Naive B cell (primary cell): ENCODE results near the gene HMX2. TPM values are rescaled to one million over a fixed set of nuclear protein-coding genes. Genes with fewer than 3 reads are reported as not detected.

Experiments used
- ATAC-seq, 2 donors: fragments of 150-1000 bp; cut with Tn5 transposase; 2 replicates each; pipeline ENCODE4 v1.10.0; 2021; ENCODE audit warnings: low read depth in 2 of 2, mild to moderate bottlenecking in 2 of 2, moderate library complexity in 2 of 2
- DNase-seq: peaks from one replicate; pipeline ENCODE4 v3.0.0; 2022
- H3K27ac Mint-ChIP-seq, 6 donors: one replicate each; pipeline ENCODE4 v1.8.0; 2020 to 2022; ENCODE audit warnings: mild to moderate bottlenecking in 6 of 6, mixed read lengths in 6 of 6, moderate library complexity in 5 of 6, inconsistent platforms in 2 of 6
- H3K27me3 Mint-ChIP-seq, 3 donors: one replicate each; pipeline ENCODE4 v1.8.0; 2021 to 2022; ENCODE audit warnings: mixed read lengths in 3 of 3, mild to moderate bottlenecking in 1 of 3
- H3K36me3 Mint-ChIP-seq, 2 donors: one replicate each; pipeline ENCODE4 v1.8.0; 2020 to 2022; ENCODE audit warnings: mixed read lengths in 2 of 2, inconsistent platforms in 1 of 2, mild to moderate bottlenecking in 1 of 2
- H3K4me1 Mint-ChIP-seq, 3 donors: one replicate each; pipeline ENCODE4 v1.8.0; 2020 to 2022; ENCODE audit warnings: mixed read lengths in 3 of 3, inconsistent platforms in 1 of 3, mild to moderate bottlenecking in 1 of 3, moderate library complexity in 1 of 3
- H3K4me3 Mint-ChIP-seq, 8 donors: one replicate each; pipeline ENCODE4 v1.8.0; 2020 to 2022; ENCODE audit warnings: mild to moderate bottlenecking in 8 of 8, mixed read lengths in 8 of 8, moderate library complexity in 8 of 8, inconsistent platforms in 2 of 8
- H3K9me3 Mint-ChIP-seq, 7 donors: one replicate each; pipeline ENCODE4 v1.8.0; 2020 to 2022; ENCODE audit warnings: mixed read lengths in 7 of 7, mild to moderate bottlenecking in 5 of 7, inconsistent platforms in 2 of 7, moderate library complexity in 1 of 7
- polyA plus RNA-seq, 6 donors: library from polyadenylated mRNA; unstranded; fragments of 300-500 nt; fragmentation: Illumina TruSeq; gene quantifications; one replicate each; pipeline ENCODE4 v1.2.3, GENCODE V29; 2021; ENCODE audit warnings: low read depth in 6 of 6

The HMX2 gene
- polyA plus RNA-seq, 6 donors from 2014 or later, result not detected

DNA sequence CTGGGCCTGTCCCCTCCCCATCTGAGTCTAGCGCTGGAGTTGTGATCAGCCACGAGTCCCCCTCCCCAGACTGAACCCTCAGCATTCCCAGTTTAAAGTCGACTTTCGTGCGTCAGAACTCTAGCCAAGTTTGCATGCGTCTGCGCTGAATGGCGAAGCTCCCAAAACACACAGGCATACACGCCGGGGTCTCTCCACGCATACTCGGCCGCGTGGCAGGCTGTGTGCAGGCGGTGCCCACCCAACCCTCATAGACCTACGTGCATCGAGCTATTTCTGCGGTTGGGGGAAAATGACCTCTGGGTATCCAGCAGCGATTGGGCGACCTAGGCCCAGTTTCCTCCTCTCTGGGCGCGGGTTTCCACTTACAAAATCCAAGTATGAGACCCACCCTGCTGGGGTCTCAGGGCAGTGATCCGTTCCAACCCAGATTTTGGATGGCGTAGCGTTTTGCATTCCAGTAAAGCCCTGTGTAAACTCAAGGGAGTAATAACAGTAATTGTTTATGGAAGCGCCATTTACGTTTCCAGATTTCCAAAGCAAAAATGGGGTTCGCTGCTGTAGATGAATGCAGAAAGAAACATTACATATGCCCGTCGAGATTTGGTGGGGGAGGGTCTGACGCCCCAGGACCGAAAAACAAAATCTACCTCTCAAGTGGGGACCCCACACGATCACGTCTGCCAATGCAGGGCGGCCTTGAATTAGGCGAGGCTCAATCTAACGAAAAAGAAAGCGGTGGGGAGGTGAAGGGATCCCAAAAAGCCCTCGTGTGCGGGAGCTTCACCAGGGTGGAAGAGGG is 14.2 kb upstream of the HMX2 start:
- DNase-seq, result no peak
- peaks cover 18 to 41% (median 26%) of the 10 kb centered on the region in 3 donors for H3K4me1 Mint-ChIP-seq
- H3K36me3 Mint-ChIP-seq, result peaks cover 3 to 7% of the 10 kb centered on the region in 2 donors

DNA sequence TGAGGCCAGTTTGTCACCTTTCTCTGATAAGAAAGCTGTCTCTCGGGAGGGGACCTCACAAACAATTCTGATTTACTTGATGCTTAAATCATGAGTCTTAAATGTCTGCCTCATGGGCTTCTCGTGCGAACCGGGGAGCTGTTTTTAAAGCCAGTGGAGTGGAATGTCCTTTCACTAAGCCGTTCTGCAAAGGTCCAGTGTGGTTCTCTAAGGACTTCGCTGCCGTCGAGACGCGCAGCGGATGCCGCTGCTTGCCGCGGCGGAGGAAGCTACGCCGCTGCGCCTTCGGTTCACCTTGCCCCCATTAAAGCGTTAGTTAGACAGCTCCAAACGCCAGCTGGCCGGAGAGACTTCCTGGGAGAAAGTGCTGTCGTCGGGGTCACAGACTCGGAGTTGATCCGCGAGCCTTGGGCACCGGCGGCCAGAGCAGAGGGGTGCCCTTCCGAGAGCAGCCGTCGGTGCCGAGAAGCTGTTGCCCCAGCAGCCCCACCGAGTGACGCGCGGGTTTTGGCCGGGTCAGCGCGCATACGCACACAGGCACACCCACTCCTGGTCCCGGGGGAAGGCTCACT is 13.5 kb upstream of the HMX2 start:
- Mint-ChIP-seq H3K4me1 (peaks cover 18 to 41% (median 26%) of the 10 kb centered on the region in 3 donors), H3K36me3 (peaks cover 1 to 3% of the 10 kb centered on the region in 2 donors), H3K4me3 (peak overlapping the region; percentile 40 to 84 (median 76)), H3K27me3 (peaks cover 58 to 77% (median 73%) of the 10 kb centered on the region in 3 donors), H3K27ac (peak overlapping the region in 5 of 6 donors; percentile 38 to 97 (median 94)), H3K9me3 (peaks cover 0 to 32% (median 7%) of the 10 kb centered on the region in 7 donors)
- DNase-seq, result no peak
- no peak for ATAC-seq

More for the DNA sequence above, 14.2 kb upstream of the HMX2 start:
- H3K4me3 Mint-ChIP-seq, result peak overlapping the region; percentile 44 to 84 (median 76)
- ATAC-seq, result no peak
- H3K9me3 Mint-ChIP-seq, result peaks cover 0 to 26% (median 9%) of the 10 kb centered on the region in 7 donors
- peaks cover 60 to 77% (median 73%) of the 10 kb centered on the region in 3 donors for H3K27me3 Mint-ChIP-seq
- peak overlapping the region in 5 of 6 donors; percentile 44 to 99 (median 94) for H3K27ac Mint-ChIP-seq

DNA sequence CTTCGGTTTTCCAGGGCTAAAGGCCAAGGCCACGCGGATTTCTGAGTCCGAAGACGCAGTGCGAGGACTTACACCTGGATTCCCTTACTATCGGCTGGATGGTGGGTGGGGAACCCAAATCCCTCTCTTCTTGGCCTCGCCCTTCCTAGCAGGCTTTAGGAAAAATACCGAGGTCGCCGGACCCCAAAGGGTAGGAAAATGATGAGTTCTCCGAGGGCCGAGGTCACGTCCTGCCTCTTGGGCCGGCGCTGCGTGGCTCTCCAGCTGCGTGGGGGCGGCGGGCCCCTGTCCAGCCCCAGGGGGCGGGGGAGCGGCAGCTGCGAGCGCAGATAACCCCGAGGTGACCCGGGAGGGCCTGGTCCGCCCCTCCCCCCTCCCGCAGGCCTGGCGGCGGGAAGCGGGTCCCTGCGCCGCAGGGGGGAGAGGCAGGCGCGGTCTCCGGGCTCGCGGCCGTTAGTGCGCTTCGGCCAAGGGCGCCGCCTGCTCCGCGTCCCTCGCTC is 13.0 kb upstream of the HMX2 start:
- ATAC-seq, result no peak
- Mint-ChIP-seq H3K4me1 (peaks cover 18 to 41% (median 26%) of the 10 kb centered on the region in 3 donors), H3K27ac (peak overlapping the region in 5 of 6 donors; percentile 27 to 97 (median 94)), H3K27me3 (peaks cover 58 to 77% (median 73%) of the 10 kb centered on the region in 3 donors), H3K9me3 (peaks cover 0 to 36% (median 7%) of the 10 kb centered on the region in 7 donors), H3K36me3 (peaks cover 0 to 3% of the 10 kb centered on the region in 2 donors), H3K4me3 (peak overlapping the region in 7 of 8 donors; percentile 42 to 84 (median 74))
- no peak for DNase-seq

- Mint-ChIP-seq H3K4me1 (peaks cover 18 to 44% (median 26%) of the 10 kb centered on the region in 3 donors), H3K27me3 (peaks cover 58 to 77% (median 73%) of the 10 kb centered on the region in 3 donors), H3K27ac (peak within 1 kb of the TSS in 5 of 6 donors; percentile 27 to 97 (median 94)), H3K36me3 (peaks cover 0 to 3% of the 10 kb centered on the region in 2 donors), H3K4me3 (peak within 1 kb of the TSS; percentile 69 to 93 (median 84)), H3K9me3 (peaks cover 0 to 40% (median 7%) of the 10 kb centered on the region in 7 donors)
- peak in 1 of 2 donors; percentile 26 for ATAC-seq
- DNase-seq, result no peak
Observed at GRCh38 chr10:123135415-123136141, 12.4 kb upstream of the HMX2 start, which contains the start of gene HMX3. TSS of gene HMX3 (plus strand) at chr10:123135970. CDS start at chr10:123136051, 81 bp downstream.

DNA sequence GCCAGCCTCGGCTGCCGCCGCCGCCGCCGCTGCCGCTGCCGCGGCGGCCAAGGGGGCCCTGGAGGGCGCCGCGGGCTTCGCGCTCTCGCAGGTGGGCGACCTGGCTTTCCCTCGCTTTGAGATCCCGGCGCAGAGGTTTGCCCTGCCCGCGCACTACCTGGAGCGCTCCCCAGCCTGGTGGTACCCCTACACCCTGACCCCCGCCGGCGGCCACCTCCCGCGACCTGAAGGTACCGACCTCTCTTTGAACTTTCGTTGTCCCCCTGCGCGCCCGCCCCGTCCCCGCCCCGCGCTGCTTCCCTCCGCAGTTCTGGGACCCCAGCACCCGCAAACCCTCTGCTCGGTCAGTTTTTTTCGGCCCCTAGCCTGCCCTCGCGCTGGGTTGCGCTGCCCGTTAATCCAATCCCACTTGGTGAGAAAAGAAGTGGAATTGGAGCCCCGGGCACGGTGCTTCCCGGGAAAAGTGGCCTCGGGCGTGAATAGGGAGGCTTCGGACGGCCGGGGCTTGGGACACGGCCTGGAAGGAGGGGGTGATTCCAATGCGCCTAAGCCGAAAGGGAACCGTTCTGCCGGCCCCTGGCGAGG is 11.6 kb upstream of the HMX2 start:
- peaks cover under 1 to 3% of the 10 kb centered on the region in 2 donors for H3K36me3 Mint-ChIP-seq
- no peak for DNase-seq
- peak overlapping the region; percentile 49 to 93 (median 82) for H3K4me3 Mint-ChIP-seq
- peaks cover 57 to 77% (median 73%) of the 10 kb centered on the region in 3 donors for H3K27me3 Mint-ChIP-seq
- peaks cover 0 to 45% (median 8%) of the 10 kb centered on the region in 7 donors for H3K9me3 Mint-ChIP-seq
- H3K27ac Mint-ChIP-seq, result peak overlapping the region in 3 of 6 donors; percentile 69 to 96 (median 93)
- ATAC-seq, result peak in 1 of 2 donors; percentile 11
- H3K4me1 Mint-ChIP-seq, result peaks cover 18 to 46% (median 26%) of the 10 kb centered on the region in 3 donors

DNA sequence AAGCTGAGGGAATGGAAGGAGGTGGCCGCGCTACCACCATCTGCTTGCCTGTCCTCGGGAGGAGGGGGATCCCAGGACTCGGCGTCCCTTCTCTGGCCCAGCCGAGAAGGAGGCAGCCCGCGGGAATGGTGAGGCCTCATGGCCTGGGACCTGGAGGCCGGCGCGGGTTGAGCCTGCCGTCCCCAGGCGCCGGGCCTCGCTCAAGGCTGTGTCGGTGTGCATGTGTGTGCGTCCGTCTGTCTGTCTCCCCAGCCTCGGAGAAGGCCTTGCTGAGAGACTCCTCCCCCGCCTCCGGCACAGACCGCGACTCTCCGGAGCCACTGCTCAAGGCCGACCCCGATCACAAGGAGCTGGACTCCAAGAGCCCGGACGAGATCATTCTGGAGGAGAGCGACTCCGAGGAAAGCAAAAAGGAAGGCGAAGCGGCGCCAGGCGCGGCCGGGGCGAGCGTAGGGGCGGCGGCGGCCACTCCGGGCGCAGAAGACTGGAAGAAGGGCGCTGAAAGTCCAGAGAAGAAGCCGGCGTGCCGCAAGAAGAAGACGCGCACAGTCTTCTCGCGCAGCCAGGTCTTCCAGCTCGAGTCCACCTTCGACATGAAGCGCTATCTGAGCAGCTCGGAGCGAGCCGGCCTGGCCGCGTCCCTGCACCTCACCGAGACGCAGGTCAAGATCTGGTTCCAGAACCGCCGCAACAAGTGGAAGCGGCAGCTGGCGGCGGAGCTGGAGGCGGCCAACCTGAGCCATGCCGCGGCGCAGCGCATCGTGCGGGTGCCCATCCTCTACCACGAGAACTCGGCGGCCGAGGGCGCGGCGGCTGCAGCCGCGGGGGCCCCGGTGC is 10.9 kb upstream of the HMX2 start:
- peaks cover 25 to 48% (median 32%) of the 10 kb centered on the region in 3 donors for H3K4me1 Mint-ChIP-seq
- DNase-seq, result no peak
- H3K4me3 Mint-ChIP-seq, result peak overlapping the region; percentile 69 to 93 (median 86)
- H3K9me3 Mint-ChIP-seq, result peaks cover 0 to 51% (median 8%) of the 10 kb centered on the region in 7 donors
- ATAC-seq, result peak; percentile 8 to 11
- H3K36me3 Mint-ChIP-seq, result peaks cover 5 to 8% of the 10 kb centered on the region in 2 donors
- H3K27me3 Mint-ChIP-seq, result peaks cover 59 to 77% (median 73%) of the 10 kb centered on the region in 3 donors
- peak overlapping the region in 5 of 6 donors; percentile 69 to 97 (median 95) for H3K27ac Mint-ChIP-seq

GRCh38 chr10:123139165-123139520 is 8.8 kb upstream of the HMX2 start:
- Mint-ChIP-seq H3K4me1 (peaks cover 14 to 38% (median 35%) of the 10 kb centered on the region in 3 donors), H3K4me3 (peak overlapping the region in 6 of 8 donors; percentile 8 to 74 (median 46)), H3K36me3 (peaks cover 5 to 8% of the 10 kb centered on the region in 2 donors), H3K27me3 (peaks cover 53 to 77% (median 72%) of the 10 kb centered on the region in 3 donors), H3K27ac (peak overlapping the region in 4 of 6 donors; percentile 56 to 92 (median 80)), H3K9me3 (peaks cover 0 to 35% (median 12%) of the 10 kb centered on the region in 7 donors)
- DNase-seq (no peak), ATAC-seq (no peak)

GRCh38 chr10:123139521-123140163 is 8.3 kb upstream of the HMX2 start:
- Mint-ChIP-seq H3K36me3 (peaks cover 5 to 8% of the 10 kb centered on the region in 2 donors), H3K4me1 (peaks cover 13 to 34% (median 33%) of the 10 kb centered on the region in 3 donors), H3K4me3 (peak overlapping the region in 6 of 8 donors; percentile 8 to 74 (median 54)), H3K27ac (peak overlapping the region in 5 of 6 donors; percentile 9 to 92 (median 72)), H3K9me3 (peaks cover 0 to 36% (median 12%) of the 10 kb centered on the region in 7 donors), H3K27me3 (peaks cover 53 to 76% (median 73%) of the 10 kb centered on the region in 3 donors)
- no peak for ATAC-seq
- DNase-seq, result no peak

GRCh38 chr10:123140164-123140982 is 7.6 kb upstream of the HMX2 start:
- peaks cover 60 to 82% (median 80%) of the 10 kb centered on the region in 3 donors for H3K27me3 Mint-ChIP-seq
- H3K4me3 Mint-ChIP-seq, result peak overlapping the region in 2 of 8 donors; percentile 57 to 71
- peaks cover 5 to 8% of the 10 kb centered on the region in 2 donors for H3K36me3 Mint-ChIP-seq
- H3K27ac Mint-ChIP-seq, result peak overlapping the region in 5 of 6 donors; percentile 47 to 92 (median 72)
- H3K9me3 Mint-ChIP-seq, result peaks cover 0 to 43% (median 12%) of the 10 kb centered on the region in 7 donors
- DNase-seq, result no peak
- H3K4me1 Mint-ChIP-seq, result peaks cover 20 to 41% (median 41%) of the 10 kb centered on the region in 3 donors
- ATAC-seq, result no peak

GRCh38 chr10:123140983-123141390 is 6.9 kb upstream of the HMX2 start:
- H3K36me3 Mint-ChIP-seq, result peaks cover 5 to 8% of the 10 kb centered on the region in 2 donors
- peaks cover 0 to 48% (median 16%) of the 10 kb centered on the region in 7 donors for H3K9me3 Mint-ChIP-seq
- peak overlapping the region in 4 of 8 donors; percentile 12 to 71 (median 46) for H3K4me3 Mint-ChIP-seq
- peak overlapping the region in 3 of 6 donors; percentile 47 to 92 (median 79) for H3K27ac Mint-ChIP-seq
- ATAC-seq, result no peak
- H3K4me1 Mint-ChIP-seq, result peaks cover 25 to 44% (median 42%) of the 10 kb centered on the region in 3 donors
- no peak for DNase-seq
- peaks cover 65 to 88% (median 86%) of the 10 kb centered on the region in 3 donors for H3K27me3 Mint-ChIP-seq
